Retina (tissue), 1 donor: ENCODE data around the gene SSX2IP.
A peak's percentile ranks its signal among the peaks of the same experiment; 100 is the strongest.
"Not testable (repeated sequence)": the region's sequence is repeated elsewhere in the genome, so short reads cannot be mapped to it uniquely, and the experiment has no call there.

Experiments used
- DNase-seq: peaks from one replicate; pipeline ENCODE4 v3.0.0-alpha.2; 2016

Gene SSX2IP

GRCh38 chr1:84674705-84675104, 15.6 kb downstream of the SSX2IP start:
- no peak for DNase-seq

- no peak for DNase-seq
Measured at GRCh38 chr1:84674021-84674420, 16.2 kb downstream of the SSX2IP start.

GRCh38 chr1:84672080-84672854, 18.0 kb downstream of the SSX2IP start:
- no peak for DNase-seq

GRCh38 chr1:84669831-84670230, 20.4 kb downstream of the SSX2IP start:
- DNase-seq, result no peak

GRCh38 chr1:84668185-84668584, 22.1 kb downstream of the SSX2IP start:
- DNase-seq, result no peak

- DNase-seq, result no peak
Measured at GRCh38 chr1:84665703-84666317, 24.5 kb downstream of the SSX2IP start.

- no peak for DNase-seq
Measured at GRCh38 chr1:84653130-84653677, 37.1 kb downstream of the SSX2IP start.

- DNase-seq, result no peak
Measured at GRCh38 chr1:84644472-84644871, 45.8 kb downstream of the SSX2IP start.

GRCh38 chr1:84643183-84643582, 47.1 kb downstream of the SSX2IP start:
- no peak for DNase-seq

- DNase-seq, result no peak
Measured at GRCh38 chr1:84642774-84643173, 47.5 kb downstream of the SSX2IP start.

GRCh38 chr1:84639731-84640130, 50.5 kb downstream of the SSX2IP start:
- DNase-seq, result not testable (repeated sequence)

- DNase-seq, result no peak
Measured at GRCh38 chr1:84635429-84635828, 54.8 kb downstream of the SSX2IP start.

GRCh38 chr1:84634536-84635205, 55.6 kb downstream of the SSX2IP start:
- DNase-seq, result no peak

GRCh38 chr1:84632673-84633434, 57.4 kb downstream of the SSX2IP start:
- no peak for DNase-seq

- no peak for DNase-seq
Measured at GRCh38 chr1:84632137-84632536, 58.1 kb downstream of the SSX2IP start.

GRCh38 chr1:84624876-84625275, 65.4 kb downstream of the SSX2IP start:
- DNase-seq, result no peak

GRCh38 chr1:84621553-84621952, 68.7 kb downstream of the SSX2IP start:
- DNase-seq, result peak; percentile 25

GRCh38 chr1:84620720-84621313, 69.4 kb downstream of the SSX2IP start:
- DNase-seq, result peak; percentile 94

- peak; percentile 37 for DNase-seq
Measured at GRCh38 chr1:84619383-84620102, 70.7 kb downstream of the SSX2IP start.

GRCh38 chr1:84617349-84617748, 72.9 kb downstream of the SSX2IP start:
- no peak for DNase-seq

GRCh38 chr1:84615790-84616189, 74.5 kb downstream of the SSX2IP start:
- DNase-seq, result no peak

- no peak for DNase-seq
Measured at GRCh38 chr1:84613887-84614286, 76.4 kb downstream of the SSX2IP start.
